RCC 7860 (cell line): ENCODE measurements around the gene SLC2A6.

Source experiments
- DNase-seq: peaks from one replicate; pipeline ENCODE4 v3.0.0-alpha.2; 2015; ENCODE audit warnings: low spot score
- FAIRE-seq: peaks from 2 replicates; lab custom pipeline; 2012; peaks lifted over from hg19 to GRCh38; lab: Jason Lieb, UNC

The SLC2A6 gene

DNA sequence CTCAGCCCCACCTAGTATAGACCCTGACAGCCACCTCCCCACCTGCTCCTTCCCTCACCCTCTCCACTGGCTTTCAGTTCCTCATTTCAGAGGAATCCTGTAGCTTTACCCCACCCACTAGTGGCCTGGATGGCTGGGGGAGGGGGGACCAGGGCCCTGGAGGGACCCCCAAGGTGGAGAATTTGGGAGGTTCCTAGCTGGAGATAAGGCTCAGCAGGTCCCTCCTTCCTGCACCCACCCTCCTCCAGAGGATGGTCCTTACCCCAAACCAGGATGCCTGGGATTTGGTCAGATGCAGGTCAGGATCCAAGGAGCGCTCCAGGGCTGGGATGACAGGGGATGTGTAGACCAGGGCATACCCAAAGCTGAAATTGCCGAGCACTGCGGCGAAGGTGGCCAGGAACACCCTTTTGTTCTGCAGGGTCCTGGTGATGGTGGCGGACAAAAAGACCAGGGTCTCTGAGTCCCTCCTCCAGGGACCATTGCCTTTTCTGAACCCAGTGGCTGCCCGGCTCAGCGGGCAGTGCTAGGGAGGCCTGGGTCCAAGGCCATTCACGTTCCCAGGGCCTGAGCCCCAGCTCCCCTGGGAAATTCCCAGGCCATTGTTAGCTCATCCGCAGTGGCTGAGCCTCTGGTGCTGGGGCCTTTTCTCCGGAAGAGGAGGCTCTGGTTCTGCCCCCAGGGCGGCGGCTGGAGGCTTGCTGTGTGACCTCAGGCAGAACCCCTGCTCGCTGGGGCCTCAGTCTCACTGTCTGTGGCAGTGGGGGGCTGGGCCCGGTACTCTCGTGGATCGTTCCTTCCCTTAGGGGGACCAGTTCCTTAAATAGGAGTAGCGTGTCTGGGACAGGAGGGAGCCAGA is 678 bp downstream of the SLC2A6 start:
- FAIRE-seq (no peak), DNase-seq (peak; percentile 36)

DNA sequence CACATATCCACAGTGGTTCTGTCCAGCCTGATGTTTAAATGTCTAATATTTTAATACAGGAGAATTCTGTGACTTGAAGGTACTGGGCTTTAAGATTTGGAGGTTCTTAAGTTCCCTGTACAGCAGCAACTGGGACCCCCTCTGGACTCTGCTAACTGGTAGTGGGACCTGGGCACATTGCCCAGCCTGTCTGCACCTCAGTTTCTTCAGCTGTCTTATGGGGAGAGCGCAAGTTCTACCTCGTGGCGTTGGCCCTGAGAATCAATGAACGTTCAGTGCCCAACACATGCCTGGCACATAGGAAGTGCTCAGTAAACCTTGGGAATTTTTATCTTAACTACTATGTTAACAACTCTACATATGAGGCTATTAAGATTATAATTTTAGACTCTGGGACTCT is 1.4 kb downstream of the SLC2A6 start:
- no peak for DNase-seq
- no peak for FAIRE-seq

DNA sequence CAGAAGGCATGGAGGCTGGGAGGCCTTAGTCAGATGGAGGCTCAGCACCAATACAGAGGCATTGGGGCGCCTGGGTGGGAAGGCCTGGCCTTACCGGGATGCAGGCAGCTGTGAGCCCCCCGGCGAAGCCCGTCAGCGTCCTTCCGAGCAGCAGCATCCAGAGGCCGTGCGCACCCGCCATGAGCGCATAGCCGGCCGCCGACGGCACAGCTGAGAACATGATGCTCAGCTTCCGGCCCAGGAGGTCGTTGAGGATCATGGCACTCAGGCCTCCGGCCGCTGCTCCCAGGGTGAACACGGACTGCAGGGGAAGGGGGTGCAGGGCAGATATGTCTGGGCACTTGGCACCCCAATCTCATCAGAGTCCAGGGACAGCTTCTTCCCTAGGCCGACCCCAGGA is 2.0 kb downstream of the SLC2A6 start:
- FAIRE-seq, result no peak

DNA sequence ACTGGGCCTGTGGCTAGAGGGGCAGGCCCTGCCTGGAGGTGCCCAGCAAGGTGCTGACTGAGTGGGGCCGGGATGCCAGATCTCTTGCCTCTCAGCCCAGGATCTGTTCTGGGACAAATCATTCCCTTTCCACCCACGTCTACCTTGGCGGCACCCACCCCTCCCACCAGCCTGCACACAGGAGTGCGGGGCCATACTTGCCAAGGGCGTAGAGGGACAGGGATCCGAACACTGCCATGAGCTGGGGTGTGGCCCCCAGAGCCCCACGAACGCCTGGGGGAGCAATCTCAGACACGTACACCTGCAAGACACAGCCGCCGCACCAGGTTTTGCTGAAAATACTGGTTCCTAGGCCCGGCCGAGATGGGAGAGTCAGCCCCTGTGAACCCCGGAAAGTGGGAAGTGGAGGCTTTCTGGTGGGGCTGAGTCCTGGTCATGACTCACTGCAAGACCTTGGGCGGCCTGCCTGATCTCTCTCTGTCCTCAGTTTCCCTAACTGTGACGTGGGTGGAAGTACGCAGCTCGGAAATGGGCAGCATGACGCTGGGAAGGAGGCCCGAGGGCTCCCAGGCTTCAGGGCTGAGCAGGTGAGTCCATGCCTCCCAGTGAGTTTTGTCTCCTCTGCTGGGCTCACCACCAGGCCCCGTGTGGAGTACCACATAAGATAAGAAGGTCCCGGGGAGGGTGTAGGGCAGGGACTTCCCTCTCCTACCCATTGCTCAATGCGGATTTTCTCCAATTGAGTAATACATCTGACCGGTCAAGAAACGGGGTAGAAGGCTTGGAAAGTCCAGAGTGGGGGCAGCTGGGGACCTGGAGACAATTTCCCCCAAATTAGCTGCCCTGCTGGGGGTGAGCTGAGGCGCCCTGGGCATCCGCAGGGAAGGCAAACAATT is 2.6 kb downstream of the SLC2A6 start:
- FAIRE-seq, result no peak
- DNase-seq, result no peak

More for the DNA sequence above, 2.0 kb downstream of the SLC2A6 start:
- DNase-seq, result no peak

DNA sequence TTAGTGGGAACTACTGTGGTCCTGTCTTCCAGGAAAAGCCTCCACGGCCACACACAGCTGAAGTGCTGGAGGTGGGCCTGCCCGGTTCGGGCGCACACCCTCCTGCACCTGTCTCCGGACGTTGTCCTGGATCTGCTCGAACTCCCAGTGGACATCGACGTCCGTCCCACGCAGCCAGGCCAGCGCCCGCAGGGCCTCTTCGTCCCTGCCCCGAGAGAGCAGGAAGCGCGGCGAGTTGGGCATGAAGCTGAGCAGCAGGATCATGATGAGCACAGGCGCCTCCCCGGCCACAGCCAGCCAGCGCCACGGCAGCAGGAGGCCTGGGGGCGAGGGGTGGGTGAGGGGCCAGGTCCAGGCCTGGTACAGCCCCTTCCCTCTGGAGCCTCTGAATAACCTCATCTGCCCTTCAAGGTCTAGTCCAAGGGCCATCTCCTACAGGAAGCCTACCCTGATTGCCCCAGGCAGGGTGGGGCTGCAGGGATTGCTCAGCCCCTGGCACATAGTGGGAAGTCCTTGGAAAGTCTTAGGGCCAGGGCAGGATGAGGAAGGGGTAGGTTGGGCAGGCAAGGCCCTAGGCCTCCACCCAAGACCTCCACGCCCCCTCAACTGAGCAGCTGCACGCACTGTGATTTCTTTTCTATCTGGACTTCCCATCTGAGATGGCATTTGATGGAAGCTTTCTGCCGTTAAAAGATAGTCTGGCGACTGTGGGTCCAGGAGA is 3.4 kb downstream of the SLC2A6 start:
- DNase-seq (no peak), FAIRE-seq (no peak)

DNA sequence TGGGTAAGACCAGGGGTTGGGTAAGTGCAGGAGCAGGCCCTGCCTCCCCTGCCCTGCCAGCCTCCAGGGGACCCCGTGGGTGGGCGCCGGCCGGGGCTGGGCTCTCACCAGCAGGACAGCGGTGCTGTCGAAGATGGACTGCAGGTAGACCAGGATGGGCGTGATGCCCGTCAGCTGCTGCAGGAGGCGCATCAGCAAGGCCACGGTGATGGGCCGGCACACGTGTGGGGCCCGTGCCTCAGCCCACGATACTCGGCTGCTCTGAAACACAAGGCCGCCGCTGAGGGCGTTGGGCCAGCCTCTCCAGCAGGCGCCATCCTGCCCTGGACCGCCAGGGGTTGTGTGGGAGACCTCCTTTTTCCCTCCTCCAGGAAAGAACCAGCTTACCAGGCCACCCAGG is 4.0 kb downstream of the SLC2A6 start:
- DNase-seq, result no peak
- FAIRE-seq, result no peak

DNA sequence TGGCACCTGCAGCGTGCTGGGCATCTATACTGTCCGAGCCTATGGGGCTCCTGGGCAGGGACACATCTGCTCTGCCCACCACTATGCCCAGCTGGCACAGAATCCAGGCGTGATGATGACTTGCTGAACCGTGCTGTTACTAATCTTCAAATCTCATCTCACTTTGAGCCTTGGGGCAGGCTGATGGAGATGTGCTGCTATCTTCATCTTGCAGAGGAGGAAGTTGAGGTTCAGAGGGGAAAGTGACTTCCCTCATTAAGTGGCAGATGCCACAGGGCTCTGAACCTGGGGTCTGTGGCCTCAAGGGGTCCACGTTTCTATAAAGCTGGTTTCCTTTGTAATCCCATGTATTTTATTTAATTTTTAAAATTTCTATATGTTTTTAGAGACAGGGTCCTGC is 4.7 kb downstream of the SLC2A6 start:
- FAIRE-seq, result no peak

DNA sequence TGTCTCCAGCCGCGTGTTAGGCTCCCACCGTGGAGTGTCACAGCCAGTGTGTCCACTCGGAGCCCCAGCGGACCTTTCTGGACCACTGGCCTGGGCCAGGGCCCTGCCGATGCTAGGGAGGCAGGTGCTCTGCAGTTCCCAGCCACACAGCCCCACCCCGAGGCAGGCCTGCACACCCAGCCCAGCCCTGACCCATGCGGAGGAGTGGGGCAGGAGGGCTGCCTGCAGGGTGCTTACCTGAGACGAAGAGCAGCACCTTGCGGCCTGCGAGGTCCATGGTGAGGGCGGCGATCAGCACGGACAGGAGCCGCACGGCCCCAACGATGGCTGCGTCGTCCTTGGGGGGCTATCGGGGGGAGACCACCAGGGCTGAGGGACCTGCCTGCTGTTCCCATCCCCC is 5.2 kb downstream of the SLC2A6 start:
- FAIRE-seq, result no peak
- no peak for DNase-seq

More for the DNA sequence above, 4.7 kb downstream of the SLC2A6 start:
- no peak for DNase-seq

DNA sequence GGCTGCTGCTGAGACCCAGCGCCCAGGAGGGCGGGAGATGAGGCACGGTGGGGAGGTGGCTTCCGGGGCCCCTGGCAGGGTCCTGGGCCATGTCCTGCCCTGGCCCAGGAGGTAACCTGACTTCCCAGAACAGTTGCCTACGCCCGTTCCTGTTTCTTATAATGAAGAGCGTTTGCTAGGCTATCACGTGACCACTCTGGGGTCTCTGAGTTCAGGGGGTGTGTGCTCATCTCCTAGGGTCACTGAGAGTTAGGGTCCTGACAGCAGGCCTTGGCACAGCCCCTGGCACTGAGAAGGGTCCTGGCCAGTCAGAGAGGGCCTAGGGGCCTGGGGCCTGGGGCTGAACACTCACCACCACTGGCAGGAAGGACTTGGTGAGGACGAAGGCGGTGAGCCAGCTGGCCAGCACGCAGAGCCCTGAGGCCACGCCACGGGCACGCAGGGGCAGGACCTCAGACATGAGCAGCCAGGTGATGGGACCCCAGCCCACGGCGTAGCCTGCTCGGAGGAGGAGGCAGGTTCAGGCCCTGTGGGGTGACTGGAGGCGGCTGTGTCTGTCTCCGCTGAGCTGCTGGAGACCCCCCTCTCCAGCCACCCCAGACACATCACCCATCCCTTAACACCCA is 6.0 kb downstream of the SLC2A6 start:
- FAIRE-seq (no peak), DNase-seq (no peak)

DNA sequence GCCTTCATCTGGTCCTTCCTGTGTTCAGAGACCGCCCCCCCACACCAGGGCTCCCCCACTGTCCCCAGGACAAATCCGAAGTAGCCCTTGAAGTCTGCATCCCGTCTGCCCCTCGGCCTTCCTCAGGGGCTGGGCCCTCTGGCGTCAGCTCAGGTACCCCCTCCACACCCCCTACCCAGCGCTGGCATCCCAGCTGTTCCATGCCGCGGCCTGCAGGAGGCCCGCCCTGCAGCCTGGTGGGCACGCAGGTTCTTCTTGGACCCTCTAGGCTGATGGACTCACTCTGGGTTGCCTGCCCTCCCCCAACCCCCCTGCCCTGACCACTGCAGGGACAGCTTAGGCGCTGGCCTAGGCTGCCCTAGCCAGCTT is 6.6 kb downstream of the SLC2A6 start:
- FAIRE-seq (no peak), DNase-seq (no peak)

DNA sequence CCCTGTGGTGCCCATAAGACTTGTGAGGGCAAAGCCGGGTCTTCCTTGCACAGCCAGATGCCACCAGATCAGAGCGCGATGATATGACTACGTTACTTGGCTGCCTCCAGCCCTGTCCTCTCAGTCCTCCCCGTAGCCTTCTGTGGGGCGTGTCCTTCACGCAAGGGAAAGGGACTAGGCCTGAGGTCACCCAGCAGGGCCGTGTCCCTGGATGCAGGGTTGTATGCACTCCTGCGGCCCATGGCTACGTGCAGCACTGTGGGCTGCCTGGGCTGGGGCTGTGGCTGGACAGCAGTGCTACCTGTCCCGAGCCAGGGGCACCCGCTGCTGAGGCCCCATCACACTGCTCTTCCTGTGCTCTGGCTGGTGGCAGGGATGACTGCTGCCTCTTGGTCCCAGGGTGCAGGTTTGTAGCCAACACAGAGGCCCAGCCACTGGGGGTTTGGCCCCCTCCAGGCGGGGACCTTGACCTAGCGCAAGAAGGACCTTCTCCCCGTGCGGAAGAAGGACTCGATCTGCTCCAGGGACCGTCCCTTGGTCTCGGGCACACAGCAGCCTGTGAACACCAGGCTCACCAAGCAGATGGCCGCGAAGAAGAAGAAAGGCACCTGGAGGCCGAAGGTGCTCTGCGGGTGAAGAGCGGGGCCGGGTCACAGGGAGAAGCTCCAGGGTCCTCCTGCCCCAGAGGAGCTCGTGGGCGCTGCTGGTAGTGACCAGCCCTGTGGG is 7.2 kb downstream of the SLC2A6 start:
- no peak for DNase-seq

DNA sequence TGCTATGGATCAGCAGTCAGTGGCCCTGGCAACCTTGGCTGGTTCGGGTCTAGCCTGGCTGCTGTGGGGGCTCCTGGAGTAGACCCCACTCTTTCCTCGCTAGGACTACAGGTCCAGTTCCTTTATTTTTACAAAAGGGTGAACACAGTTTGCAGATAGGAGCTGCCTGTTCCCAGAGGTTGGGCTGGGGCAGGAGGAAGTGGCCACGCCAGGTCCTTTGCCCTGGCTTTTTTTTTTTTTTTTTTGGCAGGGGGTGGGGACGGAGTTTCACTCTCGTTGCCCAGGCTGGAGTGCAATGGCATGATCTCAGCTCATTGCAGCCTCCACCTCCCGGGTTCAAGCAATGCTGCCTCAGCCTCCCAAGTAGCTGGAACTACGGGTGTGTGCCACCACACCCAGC is 7.9 kb downstream of the SLC2A6 start:
- DNase-seq (no peak), FAIRE-seq (no peak)

More for the DNA sequence above, 7.2 kb downstream of the SLC2A6 start:
- FAIRE-seq, result no peak

DNA sequence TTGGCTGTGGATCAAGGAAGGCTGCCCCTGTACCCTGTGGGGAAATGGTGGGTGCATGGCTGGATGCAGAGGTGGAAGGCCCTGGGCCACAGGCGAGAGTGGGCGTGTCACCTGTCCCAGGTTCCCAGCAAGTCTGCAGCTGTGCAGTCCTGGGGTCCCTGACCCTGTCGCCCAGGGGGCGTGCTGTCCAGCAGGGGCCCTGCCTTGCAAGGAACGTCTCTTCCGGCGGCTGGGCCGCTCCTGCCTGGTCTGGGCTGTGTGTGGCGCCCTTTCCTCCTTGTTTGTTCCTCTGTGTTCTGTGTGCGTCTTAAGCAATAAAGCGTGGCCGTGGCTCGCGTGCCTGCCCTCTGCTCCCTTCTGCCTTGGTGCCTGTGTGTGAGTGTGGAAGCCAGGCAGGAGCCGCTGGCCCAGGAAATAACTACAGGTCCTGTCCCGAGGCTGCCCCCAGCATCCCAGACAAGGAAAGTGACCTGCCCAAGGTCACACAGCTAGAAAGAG is 8.4 kb downstream of the SLC2A6 start:
- FAIRE-seq (no peak), DNase-seq (no peak)

DNA sequence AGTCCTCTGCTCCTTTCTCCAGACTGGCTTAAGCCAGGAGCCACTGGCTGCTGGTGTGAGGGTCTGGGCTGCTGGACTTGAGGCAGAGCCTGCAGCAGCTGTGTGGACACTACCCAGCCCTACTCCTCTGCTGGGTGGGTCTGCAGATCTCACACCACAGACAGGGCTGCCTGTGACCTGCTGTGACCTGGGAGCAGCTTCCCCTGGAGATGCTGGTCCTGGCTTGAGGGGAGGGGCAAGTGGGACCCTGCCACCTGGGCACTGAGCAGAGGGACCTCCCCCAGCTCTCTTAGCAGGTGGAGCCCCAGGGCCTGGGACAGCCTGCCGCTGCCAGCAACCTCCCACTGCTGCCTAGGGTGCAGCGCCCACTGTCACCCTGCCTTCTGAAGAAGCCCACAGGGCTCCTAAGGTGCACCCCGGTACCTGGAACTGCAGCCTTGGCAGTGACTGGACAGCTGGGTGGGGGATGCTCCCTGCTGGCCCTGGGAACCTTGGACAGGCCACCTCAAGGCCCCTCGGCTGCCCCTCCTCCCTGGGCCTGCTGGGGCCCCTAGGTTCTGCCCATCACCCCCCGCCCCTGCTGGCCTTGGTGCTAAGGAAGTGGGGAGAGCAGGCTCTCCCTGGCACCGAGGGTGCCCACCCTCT is 10.0 kb downstream of the SLC2A6 start:
- FAIRE-seq (no peak), DNase-seq (no peak)

DNA sequence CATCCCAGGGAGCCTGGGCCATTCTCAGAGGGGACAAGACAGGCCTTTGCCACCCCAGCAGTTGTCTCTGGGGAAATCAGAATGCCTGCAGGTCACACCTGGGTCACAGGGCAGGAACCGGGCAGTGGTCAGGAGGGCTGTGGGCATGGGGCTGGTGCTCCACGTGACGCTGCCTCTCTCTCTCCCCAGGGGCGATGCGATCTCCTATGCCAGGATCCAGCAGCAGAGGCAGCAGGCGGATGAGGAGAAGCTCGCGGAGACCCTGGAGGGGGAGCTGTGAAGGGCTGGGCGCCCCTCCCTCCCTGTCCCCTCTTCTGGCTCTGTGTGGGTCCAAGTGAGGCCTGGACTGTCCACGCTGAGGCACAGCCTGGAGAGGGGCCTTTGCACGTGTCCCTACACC is 10.5 kb downstream of the SLC2A6 start:
- DNase-seq (no peak), FAIRE-seq (no peak)

DNA sequence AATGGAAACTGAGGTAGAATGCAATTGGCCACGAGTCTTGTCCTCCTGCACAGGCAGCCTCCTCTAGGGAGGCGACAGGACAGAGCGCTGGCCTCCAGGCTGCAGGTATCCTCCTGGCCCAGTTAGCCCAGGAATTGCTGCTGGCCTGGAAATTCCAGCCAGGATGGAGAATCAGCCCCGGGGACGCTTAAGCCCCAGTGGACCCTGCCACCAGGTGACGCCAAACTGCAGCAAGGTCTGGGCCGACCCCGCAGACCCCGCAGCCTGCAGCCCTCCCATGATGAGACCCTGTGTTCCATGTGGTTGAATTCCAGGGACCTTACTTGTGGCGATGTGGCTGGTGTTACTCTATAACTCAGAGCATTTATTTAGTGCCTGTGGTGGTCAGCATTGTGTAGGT is 11.8 kb downstream of the SLC2A6 start:
- no peak for DNase-seq
- no peak for FAIRE-seq

DNA sequence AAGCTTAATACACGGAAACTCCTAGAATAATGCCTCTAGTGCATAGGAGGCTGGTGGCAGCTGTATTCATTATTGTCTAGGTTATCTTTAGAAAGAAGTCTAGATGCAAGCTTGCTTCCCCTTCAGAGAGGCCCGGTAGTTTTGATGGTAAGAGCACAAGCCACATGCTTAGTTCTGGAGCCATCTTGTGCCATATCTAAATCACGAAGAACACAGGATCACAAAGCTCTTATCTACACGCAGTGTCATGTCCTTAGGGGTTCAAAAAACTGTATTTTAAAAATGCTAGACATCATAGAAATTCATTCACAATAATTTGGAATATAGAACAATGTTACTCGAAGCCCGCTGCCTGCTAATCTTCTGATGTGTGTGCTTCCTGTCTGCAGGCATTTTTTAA is 12.9 kb downstream of the SLC2A6 start:
- no peak for FAIRE-seq
- no peak for DNase-seq

DNA sequence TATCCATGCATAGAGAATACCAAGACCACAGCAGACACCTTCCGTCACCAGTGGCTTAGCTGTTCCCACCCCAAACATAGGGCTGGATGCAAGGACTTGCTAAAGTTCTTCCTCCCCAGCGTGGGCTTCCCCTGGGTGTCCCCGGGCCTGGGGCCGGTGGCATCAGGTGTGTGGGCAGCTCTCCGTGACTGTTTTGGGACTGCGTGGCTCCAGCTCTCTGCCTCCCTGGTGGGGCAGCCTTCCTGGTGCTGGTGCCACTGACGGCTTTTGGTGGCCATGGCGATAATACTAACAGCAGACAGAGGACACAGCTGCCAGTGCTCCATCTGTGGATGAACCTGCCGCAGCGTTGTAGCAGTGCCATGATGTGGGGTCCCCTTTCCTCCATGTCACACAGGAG is 14.3 kb downstream of the SLC2A6 start:
- FAIRE-seq (no peak), DNase-seq (no peak)

DNA sequence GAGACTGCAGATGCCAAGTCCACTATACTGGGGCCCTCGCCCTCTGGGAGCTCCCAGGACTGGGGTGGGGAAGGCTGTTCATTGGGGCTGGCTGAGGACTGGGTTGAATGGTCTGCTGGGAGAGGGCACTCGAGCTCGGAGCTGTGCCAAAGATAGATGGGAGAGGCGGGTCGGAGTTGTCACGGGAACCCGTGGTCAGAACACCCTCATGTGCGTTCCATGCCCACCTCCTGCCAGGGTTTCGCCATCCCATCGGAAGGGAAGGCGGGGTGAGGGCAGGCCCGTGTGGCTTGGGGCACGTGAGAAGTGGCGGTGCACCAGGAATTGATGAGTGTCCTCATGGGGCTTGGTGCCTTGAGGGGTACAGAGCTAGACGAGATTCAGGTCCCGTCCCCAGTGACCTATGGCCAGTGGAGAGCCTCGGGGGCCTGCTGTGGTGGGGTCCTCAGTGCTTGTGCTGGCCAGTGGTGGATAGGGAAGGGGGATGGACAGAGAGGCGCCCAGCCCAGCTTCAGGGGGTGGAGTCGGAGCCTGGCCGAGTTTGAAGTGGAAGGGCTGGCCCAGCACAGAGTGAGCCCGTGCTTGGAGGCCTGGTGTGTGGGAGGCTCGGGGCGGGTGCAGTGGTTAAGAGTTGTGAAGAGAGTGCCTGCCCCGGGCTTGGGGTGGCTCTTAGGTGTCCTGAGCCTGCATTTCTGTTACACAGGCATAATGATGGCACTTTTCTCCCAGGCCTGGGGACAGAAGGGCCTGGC is 14.9 kb downstream of the SLC2A6 start:
- FAIRE-seq, result no peak
- DNase-seq, result no peak
